Activated gamma-delta T cell (primary cell): ENCODE data around the gene ABCA5.
"Not testable (repeated sequence)": the region's sequence is repeated elsewhere in the genome, so short reads cannot be mapped to it uniquely, and the experiment has no call there.

ENCODE experiments used
- DNase-seq: peaks from one replicate; lab custom pipeline; 2025; lab: John Stamatoyannopoulos, UW

Gene ABCA5

DNA sequence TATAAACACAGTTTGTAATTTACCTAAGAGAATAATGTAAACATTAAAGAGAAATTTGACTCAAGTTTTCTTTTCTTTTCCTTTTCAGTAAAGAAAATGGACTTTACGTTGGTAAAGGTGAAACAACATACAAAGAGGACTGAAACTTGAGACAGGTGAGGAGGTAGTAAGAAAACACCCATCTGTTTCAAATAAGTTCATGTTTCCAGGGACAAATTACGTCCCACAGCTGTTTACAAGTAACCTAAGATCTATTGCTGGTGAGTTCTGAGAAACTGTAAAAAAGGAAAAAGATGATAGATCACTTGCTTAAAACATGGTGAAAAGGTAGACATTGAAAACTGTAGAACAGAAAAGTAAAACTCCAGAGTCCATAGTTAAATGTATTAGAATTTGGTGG is 4.8 kb upstream of the ABCA5 start:
- no peak for DNase-seq

GRCh38 chr17:69326377-69327059 is 415 bp downstream of the ABCA5 start:
- DNase-seq = no peak

GRCh38 chr17:69325518-69326376 is 1.2 kb downstream of the ABCA5 start:
- DNase-seq = no peak

DNA sequence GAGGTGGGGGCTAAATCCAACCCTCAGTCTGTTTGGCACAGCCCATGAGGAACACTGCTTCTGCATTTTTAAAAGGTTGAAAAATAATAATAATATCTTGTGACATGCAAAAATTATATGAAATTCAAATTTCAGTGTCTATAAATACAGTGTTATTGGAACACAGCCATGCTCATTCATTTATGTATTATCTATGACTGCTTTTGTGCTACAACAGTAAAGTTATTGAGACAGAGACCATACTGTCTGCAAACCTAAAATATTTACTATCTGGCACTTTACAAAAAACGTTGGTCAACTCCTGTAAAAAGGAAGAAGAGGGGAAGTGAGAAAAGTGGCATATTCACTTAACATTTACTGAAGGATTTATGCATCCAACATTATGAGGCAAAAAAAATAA is 3.1 kb downstream of the ABCA5 start:
- DNase-seq = no peak

DNA sequence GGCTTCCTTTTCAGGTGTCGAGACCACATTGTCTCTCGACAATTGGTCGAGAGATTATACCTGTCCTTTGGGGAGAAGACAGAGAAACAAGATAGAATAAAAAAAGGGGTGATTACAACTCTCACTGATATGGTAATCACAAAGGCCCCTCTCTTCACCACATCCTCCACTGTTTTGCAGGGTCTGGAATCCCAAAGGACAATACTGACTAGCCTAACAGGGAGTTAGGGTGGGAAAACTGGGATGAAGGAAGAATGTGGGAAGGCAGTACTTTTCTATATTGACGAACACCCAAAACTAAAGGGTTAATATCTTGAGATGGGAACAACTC is 6.1 kb downstream of the ABCA5 start:
- no peak for DNase-seq

DNA sequence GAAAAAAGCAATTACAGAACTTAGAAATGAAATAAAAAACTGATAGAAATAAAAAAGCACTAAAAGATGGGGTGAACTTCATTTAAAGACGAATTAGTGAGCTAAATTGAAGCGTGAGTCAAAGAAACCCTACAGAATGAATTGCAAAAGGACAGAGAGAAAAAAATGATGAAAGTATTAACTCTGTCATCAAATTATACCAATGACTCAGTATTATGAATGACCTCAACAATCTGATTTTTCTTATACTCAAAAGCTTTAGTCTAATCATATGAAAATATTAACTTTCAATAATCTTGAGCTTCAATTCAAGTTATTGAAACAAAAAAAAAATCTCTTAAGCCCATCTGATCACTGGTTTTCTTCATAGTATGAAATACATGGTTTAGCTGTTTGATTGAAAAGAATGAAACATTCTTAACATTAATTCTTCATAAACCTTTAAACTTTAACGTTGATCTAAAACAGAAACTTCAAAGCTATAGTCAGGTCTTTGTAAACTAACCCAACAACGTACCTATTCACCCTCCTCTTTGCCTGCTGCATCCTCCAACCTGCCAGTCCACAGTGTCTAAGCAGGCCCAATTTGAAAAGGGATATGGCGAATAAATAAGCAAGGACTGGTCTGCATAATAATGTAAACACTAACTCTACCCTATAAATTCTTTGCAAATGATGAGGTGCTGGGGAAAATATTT is 6.6 kb downstream of the ABCA5 start:
- no peak for DNase-seq

- no peak for DNase-seq
Measured at GRCh38 chr17:69317625-69318024, 9.3 kb downstream of the ABCA5 start.

DNA sequence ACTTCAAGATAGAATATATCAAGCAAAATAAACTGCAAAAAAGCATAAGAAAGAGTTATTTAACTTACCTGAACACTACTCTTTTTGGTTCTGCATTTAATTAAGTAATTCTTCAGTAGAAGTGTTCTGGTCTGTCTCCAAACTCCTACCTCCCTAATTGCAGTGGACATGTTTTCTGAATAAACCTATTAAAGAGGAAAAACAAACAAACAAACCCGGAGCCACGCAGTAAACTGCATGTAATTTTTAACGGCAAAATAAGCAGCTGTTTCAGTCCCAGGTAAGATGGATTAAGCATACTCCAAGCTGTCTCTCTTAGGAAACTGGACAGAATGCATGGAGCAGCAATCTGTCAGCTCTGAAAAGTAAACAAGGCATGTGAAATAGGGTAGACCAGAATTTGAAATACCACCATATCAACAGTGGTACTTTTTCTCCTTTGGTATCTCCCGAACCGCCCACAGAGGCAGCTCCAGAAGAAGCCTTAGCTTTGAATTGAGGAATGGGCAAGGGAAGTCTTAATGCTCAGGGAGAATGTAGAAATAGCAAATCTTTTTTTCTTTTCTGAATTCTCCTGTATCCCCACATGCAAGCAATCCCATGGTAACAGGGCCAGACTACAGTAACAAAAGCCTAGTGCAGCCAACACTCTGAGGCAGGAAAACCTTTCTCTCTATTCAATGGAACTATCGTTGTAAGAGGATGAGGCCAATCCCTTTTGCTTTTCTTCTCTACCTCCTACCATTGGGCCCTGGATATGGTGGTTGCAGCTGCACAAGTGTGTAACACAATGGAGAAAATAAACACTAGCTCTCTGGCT is 12.5 kb downstream of the ABCA5 start:
- no peak for DNase-seq

DNA sequence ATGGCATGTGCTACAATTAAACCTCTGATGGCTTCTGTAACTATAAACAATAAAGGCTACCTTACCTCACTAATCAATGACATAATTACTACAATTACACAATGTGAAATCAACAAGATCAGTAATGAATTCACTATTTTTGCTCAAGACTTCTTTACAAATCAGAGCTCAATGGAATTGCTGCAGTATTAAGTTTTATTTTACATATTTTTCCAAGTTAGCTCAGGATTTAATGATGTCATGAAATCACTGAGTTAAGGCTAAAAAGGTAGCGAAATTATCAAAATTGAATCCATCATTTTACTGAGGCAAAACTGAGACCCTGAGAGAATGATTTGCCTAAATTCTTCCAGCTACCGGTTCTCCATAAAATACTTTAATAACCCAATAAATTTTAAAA is 21.8 kb downstream of the ABCA5 start:
- no peak for DNase-seq

DNA sequence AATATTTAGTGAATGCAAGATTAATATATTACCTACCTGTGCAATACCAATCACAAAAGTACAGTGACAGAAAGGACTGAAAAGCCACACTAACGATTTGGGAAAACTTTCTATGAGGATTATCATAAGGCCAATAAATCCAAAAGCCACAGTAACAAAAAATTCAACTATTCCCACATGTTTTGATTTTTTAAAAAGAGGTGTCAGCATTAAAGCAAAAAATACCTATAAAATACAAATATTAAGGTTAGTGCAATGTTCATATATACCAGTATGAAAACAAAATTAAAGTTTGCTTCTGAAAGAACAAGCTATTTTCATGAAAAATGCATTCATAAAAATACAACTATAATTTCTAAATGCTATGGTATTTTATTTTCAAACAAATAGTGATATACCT is 24.3 kb downstream of the ABCA5 start:
- no peak for DNase-seq

GRCh38 chr17:69300222-69300621 is 26.7 kb downstream of the ABCA5 start:
- DNase-seq = no peak

- not testable (repeated sequence) for DNase-seq
Measured at GRCh38 chr17:69298120-69298722, 28.7 kb downstream of the ABCA5 start.

DNA sequence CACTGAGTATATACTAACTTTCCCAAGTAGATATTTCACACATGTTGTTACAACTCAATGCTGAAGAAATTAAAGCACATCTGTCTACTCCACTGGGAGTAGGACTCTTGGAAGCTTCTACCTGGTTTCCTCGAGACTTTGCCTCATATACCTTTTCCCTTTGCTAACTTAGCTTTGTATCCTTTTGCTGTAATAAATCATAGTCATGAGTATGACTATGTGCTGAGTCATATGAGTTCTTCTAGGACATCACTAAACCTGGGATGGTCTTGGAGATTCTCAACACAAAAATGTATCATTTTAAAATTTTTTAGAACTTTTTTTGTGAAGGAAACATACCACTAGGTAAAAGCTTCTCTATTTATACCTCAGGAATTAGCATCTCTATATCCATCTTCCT is 39.8 kb downstream of the ABCA5 start:
- DNase-seq = no peak

- no peak for DNase-seq
Measured at GRCh38 chr17:69286257-69286656, 40.7 kb downstream of the ABCA5 start.

- no peak for DNase-seq
Measured at GRCh38 chr17:69284646-69285045, 42.3 kb downstream of the ABCA5 start.

DNA sequence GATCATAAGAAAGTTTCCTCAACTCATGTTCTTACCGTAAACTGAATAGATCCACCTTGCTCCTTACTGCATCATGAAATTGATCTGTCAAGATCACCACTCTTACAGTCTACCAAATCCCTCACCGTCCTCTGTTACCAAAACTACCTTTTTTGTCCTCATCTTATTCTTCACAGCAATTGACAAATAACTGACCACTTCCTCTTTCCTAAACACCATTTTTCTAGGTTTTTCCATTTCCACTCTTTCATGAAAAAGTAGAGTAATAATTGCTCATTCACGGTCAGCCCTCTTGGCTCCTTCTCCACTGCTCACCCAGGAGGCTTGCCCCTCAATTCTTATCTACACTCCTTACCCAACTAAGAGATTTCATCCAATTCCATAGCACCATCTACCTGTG is 44.9 kb downstream of the ABCA5 start:
- DNase-seq = no peak

GRCh38 chr17:69276279-69276678 is 50.7 kb downstream of the ABCA5 start:
- DNase-seq = not testable (repeated sequence)

GRCh38 chr17:69275751-69276150 is 51.2 kb downstream of the ABCA5 start:
- DNase-seq = no peak

- no peak for DNase-seq
Measured at GRCh38 chr17:69271023-69271422, 55.9 kb downstream of the ABCA5 start.

DNA sequence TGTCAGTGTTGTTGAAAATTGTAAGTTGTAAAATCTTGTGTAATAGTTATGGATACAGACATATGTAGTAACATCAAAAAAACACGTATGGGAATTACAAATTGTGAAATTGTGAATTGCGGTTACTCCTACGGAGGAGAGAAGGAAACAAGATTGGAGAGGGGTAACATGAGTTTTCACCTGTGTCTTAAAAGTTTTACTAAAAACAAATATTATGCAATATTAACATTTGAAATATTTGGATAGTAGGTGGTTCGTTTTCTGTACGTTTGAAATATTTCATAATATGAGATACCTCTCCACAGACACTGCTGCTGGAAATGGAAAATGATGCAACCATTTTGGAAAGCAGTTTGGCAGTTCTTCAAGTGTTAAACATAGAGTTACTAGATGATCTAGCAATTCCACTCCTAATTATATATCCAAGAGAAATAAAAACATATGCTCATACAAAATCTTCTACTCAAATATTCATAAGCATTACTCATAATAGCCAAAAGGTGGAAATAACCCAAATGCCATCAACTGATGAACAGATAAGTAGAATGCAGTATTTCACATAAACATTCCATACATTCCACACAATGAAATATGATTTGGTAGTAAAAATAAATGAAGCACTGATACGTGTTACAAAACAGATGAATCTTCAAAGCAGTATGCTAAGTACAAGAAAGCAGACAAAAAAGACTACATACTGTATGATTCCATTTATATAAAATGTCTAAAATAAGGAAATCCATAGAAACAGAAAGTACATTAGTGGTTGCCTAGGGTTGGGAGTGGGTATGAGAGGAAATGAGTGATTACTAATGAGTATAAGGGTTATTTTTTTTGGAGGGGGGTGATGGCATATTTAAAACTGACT is 57.6 kb downstream of the ABCA5 start:
- no peak for DNase-seq

DNA sequence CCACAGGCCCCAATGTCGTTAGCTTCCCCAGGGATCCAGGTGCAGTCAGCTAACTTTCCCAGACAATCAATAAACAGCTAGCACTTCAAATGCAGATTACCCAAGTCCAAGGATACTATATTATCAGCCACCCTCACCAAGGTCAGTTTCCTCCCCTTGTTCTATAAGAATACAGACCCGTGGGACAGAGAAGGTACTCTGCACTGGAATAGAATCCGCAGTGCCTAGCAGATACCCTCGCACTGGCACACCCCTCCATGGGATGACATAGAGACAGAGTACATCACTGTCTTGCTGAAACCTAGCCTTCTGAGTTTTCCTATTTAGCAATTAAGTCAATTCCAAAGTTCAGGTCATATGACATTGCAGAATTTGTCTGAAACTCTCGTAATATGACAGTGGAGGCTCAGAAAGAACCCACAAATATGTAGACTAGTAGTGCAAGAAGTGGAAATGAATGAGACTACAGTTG is 58.4 kb downstream of the ABCA5 start:
- no peak for DNase-seq
